NCI-H1436 treated with DMSO at 0.1 percent for 48 hours (cell line): ENCODE results near the gene SH3YL1.

Experiments
- DNase-seq: peaks from one replicate; lab custom pipeline; 2025; lab: John Stamatoyannopoulos, UW

The SH3YL1 gene

DNA sequence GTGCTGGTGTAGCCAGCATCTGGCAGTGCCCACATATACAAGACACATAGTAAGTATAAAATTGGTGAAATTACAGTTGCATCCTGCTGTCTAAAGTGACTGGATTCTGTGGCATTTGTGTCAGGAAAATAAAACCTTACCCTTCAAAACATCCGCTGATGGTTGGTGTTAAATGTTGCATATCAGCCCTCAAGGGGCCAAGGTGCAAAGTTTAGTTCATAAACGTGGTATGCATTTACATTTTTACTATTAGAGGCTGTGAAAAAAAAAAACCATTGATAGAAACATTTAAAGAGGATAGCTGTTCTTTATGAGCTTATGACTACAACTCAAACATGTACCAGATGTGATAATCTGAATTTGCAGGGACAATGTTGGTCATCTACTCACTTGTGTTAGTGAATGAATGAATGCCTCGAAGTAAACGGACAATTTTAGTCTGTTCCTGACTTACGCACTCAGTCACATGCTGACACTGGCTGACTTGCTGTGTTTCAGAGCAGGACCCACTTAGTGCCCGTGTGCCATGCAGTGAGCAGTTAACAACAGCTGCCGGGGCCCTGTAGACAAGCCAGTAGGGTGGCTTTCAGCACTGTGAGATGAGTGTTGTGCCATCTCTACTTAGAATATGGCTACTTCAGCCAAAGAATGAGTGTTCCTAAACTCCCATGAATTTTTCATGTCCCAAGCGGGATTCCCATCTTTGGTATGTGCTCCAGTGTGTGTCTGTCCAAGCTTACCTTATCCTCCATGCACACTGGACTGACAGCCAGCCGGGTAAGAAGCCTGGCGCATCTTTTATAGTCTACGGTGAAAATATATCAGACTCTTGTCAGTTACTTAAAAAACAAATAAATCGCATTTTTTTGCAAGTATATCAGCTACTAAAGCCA is 18.8 kb upstream of the SH3YL1 start:
- DNase-seq = no peak

DNA sequence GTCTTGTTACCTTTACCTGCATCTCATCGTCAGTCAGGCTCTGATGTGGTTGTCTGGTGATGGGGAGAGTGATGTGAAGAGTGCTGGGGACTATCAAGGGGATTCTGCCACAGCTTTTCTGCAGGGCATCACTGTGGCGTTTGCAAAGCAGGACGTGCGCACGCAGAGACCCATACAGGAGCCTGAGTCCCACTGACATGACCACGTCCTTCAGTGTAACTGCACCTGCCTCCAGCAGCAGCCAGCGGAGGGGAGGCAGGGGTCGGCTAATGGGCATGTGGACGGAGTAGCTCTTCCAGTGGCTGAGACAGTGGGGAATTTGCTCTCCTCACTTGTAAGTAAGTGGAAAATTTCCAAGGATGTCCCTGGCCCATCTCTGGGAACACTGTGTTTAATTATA is 17.5 kb upstream of the SH3YL1 start:
- no peak for DNase-seq

DNA sequence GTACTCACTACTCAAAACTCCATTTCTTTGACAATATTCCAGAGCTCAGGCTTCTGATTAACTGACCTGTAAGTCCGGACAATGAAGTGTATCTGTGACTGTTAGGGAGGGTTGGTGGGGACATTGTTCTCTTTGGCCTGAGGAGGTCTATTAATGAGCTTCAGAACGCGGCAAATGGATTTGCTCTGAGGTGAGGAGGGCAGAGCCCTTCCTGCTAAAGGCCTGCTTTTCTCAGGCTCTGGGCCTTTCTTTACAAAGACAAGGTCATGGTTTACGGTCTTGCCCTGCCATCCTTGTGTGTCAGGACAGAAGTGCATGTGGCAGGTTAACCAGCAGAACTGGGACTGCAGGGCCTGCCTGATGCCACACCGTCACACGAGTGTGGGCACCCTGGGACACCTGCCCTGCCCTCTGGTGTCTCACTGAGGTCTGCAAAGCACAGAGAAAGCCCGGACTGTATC is 16.8 kb upstream of the SH3YL1 start:
- DNase-seq = no peak

DNA sequence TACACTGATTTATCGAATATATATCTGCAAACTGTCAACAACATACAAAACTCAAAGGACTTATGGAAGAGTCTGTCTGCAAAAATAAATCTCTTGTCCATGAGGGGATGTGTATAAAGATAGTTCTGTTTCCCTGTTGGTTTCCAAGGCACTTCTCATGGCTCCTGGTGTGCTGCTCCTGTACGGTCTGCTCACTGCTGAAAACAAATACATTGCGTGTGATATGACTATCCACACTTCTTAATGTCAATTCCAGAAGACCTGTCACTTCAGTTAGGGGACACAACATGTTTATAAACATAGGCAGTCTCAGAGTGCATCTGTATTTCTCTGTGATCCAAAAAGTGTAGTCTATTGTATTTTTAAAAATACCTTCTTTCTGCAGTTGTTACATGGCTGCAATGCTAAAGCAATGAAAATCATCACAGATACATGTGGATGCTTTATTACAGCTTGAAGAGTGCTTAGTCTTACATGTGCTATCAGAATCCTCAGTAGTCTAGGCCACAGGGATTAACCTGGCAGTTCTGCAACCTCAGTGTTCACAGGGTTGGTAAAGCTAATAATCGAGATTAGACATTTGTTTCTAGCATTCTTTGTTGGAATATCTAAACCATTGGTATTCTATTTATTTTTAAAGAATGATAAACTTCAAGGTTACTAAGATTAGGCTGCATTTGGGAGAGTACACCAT is 16.3 kb upstream of the SH3YL1 start:
- no peak for DNase-seq

DNA sequence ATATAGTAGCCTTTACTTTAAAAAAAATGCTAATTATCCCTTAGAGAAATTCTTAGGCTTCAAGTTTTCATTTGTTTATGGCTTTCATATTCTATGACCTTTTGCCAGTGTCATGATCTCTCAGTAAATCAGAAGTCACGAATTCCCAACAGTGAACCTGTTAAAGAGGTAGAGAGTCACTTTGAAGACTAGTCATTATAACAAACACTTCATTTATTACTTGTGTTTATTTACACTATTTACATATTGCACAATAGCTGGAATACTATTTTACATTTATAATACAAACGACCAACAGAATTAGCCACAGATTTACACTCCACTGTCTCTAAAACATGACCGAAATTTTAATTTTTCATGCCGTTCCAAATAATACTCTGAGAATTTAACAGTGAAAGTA is 15.5 kb upstream of the SH3YL1 start:
- no peak for DNase-seq

DNA sequence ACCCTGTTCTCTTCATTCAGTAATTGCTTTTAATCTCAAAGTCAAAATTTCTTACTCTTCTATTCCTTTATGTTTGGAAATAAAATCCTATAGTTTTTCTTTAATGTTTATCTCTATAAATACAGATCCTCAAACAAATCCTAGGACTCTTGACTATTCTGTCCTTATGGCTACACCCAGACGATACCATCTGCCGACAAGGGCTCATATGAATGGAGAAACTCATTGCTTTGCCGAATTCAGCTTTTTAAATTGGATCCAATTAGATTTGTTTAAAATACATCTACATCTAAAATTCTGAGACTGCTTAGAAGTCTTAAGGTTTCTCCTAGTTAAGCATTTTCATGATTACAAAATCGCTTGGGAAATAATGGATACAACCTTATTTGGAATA is 15.1 kb upstream of the SH3YL1 start:
- DNase-seq = no peak

DNA sequence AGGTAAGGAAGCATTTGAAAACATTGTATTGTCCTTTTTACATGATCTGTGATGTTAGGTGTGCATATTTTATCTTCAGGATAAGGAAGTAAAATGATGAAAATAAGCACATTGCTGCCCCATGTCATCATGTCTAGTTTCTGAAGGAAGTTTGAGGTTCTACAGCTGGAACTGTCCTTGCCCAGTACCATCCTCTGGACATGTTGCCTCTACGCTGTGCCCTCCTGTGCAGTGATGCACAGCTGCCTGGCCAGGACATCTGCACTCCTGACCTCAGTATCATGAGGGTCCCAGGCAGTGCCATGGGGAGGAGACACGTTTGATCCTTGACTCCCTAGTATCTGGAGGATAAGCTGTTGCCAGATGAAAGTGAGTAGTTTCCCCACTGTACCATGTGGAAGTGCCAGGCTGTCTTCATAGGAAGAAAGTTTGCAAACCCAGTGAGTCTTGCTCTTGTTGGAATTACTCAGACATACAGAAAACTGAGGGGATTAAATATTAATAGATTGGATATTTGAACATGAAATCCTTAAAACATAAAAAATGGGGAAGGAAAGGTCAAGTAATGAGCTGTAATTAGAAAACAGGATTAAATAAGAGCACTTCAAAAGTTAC is 14.6 kb upstream of the SH3YL1 start:
- DNase-seq = no peak

DNA sequence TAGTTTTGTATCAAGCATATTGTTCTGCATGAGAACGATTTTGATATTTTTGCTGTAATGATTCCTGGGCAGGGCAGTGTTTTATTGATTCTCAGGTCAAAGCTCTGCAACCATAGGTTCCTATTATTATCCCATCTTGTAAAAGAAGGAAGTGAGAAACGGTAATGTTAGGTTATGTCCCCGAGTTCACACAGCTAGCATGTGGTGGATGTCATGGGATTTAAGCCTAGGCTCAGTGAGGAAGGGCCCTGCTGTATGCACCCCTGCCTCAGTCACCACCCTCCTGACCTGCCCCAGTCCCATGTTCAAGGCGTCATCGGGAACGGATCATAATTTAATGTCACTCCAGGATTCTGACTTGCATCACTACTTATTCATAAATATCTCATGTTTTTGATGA is 11.6 kb upstream of the SH3YL1 start:
- DNase-seq = no peak

DNA sequence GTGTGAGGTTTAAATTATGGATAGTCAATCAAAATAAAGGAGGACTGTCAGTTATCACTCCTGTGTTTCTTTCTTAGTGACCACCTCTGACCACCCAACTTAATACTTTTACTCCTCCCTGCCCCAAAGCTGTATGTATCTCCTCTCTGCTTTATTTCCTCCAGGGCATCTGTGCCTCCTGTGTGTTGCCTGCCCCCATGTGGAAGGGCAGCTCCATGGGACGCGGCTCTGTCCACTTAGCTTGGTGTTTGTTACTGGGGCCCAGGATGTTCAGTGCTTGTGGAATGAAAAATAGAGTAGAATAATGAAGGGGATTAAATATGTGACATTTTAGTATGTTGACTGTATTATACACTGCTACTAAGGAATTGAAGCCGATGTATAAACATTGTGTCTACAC is 10.7 kb upstream of the SH3YL1 start:
- DNase-seq = no peak

DNA sequence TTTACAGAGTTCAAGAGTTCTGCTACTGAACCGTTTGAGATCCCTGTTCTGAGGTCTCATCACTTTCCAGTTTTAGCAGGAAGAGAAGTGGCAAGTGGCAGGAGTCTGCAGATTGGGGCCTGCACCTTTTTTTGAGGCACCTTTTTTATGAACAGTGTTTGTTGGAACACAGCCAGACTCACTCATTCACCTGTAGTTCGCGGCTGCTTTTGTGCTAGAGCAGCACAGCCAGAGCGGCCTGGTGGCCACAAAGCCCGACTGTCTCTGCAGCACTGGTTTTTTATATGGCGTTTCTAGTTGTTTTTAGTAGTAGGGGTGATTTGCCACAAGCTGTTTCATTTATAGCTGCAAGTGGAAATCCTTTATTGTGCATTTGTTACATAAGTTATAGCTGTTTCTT is 9.5 kb upstream of the SH3YL1 start:
- DNase-seq = no peak

DNA sequence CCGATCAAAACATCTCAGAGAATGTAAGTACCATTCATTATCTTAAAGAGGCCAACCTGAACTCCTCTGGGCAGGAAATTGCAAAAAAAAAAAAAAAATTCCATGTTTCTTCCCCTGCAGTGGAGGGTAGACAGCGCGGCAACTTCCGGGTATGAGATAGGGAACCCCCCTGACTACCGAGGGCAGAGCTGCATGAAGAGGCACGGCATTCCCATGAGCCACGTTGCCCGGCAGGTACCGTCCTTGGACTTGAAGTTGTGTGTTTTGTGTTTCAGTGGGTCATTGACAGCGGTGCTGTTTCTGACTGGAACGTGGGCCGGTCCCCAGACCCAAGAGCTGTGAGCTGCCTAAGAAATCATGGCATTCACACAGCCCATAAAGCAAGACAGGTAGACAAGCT is 8.1 kb upstream of the SH3YL1 start:
- no peak for DNase-seq

DNA sequence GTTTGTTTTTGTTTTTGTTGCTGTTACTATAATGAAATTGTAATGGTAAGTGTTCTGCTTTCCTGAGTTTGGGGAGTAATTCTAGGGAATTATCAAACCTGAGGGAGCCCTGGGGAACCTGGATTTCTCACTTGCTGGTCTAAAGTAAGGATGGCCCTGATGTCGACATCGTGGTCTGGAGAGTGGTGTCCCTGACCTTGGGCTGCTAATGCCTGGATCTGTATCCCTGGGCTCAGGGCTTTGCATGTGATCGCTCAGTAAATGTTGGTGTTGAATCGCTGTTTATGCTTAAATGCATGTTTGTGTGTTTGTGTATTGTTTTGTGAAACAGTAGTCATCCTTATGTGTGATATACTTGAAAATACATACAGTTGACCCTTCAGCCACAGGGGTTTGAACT is 7.0 kb upstream of the SH3YL1 start:
- no peak for DNase-seq

DNA sequence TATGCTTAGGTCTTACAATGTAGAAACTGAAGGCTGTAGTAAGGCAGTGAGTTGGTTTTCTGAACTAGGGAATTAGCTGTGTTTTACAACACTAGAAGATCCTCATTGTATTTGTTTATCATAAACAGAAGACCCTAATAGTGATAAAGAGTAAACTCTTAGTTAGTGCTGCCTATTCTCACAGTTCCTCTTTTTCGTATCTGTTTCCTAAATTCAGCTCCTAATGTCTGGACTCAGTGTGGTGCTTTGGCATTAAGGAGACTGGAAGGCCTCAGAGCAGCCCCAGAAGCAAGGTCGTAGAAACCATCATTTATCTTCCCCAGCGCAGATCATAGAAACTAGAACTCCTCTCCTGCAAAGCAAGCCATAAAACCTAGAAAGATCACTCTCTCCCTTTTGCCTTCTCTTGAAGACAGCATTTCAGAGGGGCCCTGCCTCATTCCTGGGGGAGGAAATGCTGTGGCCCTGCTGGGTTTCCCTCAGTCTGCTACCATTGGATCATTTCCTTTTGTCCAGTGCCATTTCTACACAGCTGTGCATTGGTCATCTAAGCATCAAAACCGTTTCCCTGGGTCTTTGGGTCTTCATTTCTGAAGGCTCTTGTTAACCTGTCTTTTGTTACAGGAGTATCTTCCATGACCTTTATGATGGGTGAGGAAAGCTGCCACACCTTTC is 5.7 kb upstream of the SH3YL1 start:
- no peak for DNase-seq

DNA sequence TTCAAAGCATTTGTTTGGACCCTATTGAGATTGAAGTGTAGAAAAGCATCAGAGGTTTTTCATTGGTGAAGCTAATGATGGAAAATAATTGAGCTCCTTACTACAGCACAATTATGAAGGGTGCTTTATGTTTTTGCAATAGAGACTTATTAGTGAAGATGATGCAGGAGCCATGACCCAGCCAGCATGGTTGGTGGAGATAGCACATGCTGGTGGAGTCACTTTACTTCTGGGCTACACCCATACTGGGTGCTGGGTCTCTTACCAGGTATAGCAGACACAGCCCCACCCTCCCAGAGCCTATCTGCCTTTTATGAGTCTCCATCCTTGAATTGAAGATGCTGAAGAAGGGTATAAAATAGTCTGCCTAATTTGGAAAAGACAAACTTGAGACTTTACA is 4.5 kb upstream of the SH3YL1 start:
- no peak for DNase-seq

DNA sequence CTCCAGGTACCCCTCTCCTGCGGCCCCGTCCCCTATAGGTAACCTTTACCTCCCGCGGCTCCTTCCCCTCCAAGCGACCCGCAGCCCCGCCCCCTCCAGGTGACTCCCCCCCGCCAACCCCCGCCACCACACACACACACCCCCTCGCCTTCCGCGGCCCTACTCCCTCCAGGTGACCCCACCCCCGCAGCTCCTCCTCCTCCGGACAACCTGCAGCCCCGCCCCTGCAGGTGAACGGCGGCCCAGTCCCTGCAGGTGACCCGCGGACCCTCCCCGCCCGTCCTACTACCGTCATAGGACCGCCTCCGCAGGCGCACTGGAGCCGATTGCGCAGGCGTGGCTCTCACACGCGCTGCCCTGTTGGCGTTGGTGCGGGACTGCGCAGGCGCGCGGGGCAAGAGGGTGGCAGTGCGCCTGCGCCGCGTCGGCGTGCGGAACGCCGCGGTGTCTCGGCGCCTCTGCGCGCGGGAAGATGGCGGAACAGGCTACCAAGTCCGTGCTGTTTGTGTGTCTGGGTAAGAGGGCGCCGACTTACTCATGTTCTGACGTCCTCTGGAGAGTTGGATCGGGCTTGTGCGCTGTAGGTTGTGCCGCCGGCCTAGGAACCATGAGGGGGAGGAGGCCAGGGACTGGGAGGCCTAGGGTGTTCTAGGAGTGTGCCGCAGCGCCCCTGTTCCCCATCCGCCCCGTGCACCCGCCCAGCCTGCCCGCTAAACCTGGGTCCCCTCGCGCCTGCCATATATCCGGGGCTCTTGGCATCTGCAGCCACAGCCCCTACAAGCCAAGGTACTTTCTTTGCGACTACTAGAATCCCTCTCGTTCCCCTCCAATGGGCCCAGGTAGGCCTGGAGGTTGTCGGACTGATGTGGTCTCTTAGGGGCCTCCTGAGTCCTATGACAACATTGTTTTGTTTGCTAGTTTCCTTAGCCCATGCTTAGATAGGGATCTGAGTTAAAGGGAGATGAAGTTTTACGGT is 949 bp upstream of the SH3YL1 start, which contains the start of gene ACP1:
TSS of gene ACP1 (plus strand) at position 455 of the 976 bp plus-strand sequence. CDS start at position 473, 18 bp downstream.
- peak; percentile 83 for DNase-seq

DNA sequence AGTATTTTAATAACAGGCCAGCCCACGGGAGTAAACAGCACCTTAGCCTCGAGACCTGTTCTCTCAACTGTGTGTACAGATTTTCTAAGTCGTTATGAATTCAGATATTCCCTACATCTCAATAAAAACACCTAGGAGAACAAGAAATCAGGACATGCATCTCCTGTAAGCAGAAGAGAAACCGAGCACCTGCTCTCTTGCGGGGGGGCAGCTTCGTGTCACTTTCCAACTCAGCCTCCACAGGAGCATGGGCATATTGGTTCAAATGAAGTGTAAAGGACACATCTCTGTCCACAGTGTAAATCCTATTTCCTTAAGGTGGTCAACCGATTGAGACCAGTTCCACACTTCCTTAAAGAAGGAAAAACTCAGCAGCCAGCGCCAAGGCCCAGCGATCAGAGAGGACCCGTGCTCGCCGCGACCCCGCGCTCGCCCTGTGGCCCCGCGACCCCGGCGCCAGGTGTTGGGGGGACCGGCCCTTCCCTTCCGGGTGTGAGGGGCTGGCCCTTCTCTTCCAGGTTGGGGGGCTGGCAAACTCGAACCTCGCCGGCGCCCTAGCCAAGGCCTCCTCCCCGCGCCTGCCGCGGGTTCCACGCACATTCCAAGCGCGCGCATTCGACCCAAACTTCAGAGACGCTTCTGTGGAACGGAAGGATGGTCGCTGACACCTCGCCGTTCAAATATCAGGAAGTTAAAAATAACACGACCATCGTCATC is 652 bp downstream of the SH3YL1 start:
- no peak for DNase-seq

DNA sequence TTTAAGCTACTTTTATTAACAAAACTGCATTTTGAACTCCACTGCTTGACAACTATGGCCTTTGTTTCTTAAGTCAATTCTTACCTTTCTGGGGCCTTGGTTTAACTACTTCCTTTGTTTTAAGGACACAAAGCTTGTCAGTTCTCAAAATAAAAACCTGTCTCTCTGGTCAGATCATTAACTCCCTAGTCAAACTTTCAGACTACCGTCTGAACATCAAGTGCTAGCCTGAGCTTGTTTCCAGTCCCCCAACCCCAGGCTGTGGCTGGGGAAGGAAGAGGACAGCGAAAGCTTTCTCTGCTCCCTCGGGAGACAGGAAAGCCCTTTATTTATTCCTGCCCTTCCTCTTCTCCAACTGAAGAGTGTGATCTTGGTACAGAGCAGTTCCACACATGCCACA is 1.7 kb downstream of the SH3YL1 start:
- no peak for DNase-seq

DNA sequence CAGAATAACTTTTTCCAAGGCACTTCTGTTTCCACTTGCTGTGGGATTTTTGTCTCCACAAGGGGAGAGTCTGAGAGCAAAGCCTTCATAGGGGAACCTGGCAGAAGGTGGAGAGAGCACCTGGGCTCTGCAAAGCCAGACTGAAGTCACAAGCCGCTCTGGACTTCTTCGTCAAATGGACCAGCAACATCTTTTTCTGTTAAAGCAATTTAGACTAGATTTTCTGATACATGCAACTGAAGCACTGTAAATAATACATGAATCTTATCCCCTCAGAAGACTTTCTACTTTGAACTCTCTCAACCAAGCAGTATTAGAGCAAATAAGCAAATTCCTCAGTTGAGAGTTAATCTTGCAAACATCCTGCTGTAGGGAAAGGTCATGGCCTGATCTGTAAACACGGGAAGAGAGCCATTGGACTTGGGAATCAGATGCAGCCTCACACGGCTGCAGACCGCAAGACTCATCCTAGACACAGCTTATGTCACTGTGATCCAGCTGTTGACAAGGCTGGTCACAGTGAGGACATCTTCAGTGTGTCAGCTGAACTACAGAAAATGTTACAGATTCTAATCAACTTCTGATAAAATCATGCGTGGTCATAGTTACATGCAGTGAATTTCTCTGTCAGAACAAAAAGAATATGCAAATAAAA is 3.2 kb downstream of the SH3YL1 start:
- no peak for DNase-seq

DNA sequence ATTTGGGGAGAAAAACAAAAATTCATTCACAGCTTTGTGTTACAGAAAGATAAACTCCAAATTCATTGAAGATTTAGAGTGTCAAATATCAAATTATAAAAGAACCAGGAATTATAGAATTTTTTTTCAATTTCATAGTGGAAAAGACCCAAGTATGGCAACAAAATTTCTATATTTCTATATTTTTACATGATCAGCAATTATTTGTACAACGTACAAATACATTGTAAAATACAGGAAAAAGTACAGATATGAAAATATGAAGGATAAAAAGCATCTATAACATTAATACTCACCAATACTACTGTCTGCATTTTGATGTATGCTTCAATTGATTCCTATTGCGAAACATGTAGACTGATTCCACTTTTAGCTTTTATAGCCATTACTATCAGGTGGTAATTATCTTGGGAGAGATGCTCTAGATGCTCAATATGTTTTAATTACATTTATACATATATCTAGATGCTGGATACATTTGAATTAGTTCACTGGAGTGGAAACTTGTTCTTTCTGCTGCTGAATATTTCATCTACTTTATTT is 4.0 kb downstream of the SH3YL1 start:
- DNase-seq = no peak

DNA sequence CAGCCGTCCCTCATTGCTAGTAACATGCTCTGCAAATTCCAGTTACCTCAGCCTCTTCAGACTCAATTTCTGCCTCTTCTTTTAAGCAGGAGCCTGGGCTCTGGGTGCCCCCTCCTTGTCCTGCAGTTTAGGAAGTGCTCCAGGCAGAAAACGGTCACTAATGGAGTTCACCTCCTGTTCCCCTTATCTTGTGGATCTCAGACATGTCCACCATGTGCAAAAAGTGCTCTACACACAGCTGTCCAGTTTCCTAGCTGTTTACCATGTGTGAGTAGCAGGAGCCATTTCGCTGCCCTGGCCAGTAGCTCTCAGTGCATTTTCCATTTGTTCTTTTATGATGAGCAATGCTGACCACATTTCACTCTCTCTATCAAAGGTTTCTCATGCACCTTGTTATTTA is 4.9 kb downstream of the SH3YL1 start:
- DNase-seq = no peak
